Esophagus squamous epithelium (tissue), 5 donors: ENCODE data around the gene TCAP. TPM values are rescaled to one million over a fixed set of nuclear protein-coding genes. Genes with fewer than 3 reads are reported as not detected.

ENCODE experiments used
- DNase-seq: peaks from one replicate; lab custom pipeline; 2025; lab: John Stamatoyannopoulos, UW
- H3K27ac ChIP-seq, 4 donors: fragments of 200-600 bp; sonication (generic); one replicate each; pipeline ENCODE4 v1.5.1; 2016 to 2019; ENCODE audit warnings: mild to moderate bottlenecking in 1 of 4
- H3K27me3 ChIP-seq, 4 donors: fragments of 200-600 bp; sonication (generic); 1 replicate in 3 of 4; 2 replicates in 1 of 4; pipeline versions ENCODE4 v1.5.1 to v1.6.0; 2017 to 2021; ENCODE audit warnings: antibody characterized with exemption in 1 of 4
- H3K36me3 ChIP-seq, 3 donors: fragments of 200-600 bp; sonication (generic); one replicate each; pipeline ENCODE4 v1.5.1; 2016 to 2019
- H3K4me1 ChIP-seq, 3 donors: fragments of 200-600 bp; sonication (generic); one replicate each; pipeline ENCODE4 v1.5.1; 2017 to 2019
- H3K4me3 ChIP-seq, 4 donors: fragments of 200-600 bp; sonication (generic); 1 replicate in 3 of 4; 2 replicates in 1 of 4; pipeline ENCODE4 v1.5.1; 2016 to 2019; ENCODE audit warnings: mild to moderate bottlenecking in 2 of 4, moderate library complexity in 1 of 4
- H3K9me3 ChIP-seq, 3 donors: fragments of 200-600 bp; sonication (generic); one replicate each; pipeline ENCODE4 v1.5.1; 2016 to 2019
- CTCF ChIP-seq, 6 experiments: fragments of 450-650 bp in 4 of 6; fragments of 200-600 bp in 2 of 6; sonication (generic) in 2 of 6; IDR thresholded peaks; one replicate each; pipeline ENCODE4 v1.5.1; 2016 to 2019; ENCODE audit warnings: antibody characterized with exemption in 6 of 6, mild to moderate bottlenecking in 4 of 6, moderate library complexity in 4 of 6
- POLR2A ChIP-seq, 4 donors: fragments of 450-650 bp; IDR thresholded peaks; one replicate each; pipeline ENCODE4 v1.6.1; 2017; ENCODE audit warnings: antibody characterized with exemption in 4 of 4, mild to moderate bottlenecking in 4 of 4, moderate library complexity in 3 of 4
- WGBS, 2 donors: methylation state at CpG; one replicate each; pipeline ENCODE4 v1.1.5; 2018; 5-methylcytosine and 5-hydroxymethylcytosine counted together
- intact Hi-C: fragments of 100-400 bp; cut with DNase I; formaldehyde crosslinking; loops from one replicate; pipeline ENCODE4 v1.15.0; 2022
- total RNA-seq, 4 donors: library from RNA; depleted of rRNA; stranded (reverse); fragments of >200 nt; gene quantifications; one replicate each; pipeline ENCODE4 v1.1.0, GENCODE V29; 2016
- donor health status: DM: yes; HTN: yes; CAD: no.

Gene TCAP
- total RNA-seq, 4 donors from 2014 or later: 0.11 to 0.57 (median 0.29) TPM

- Histone ChIP-seq H3K4me1 (peaks cover 5 to 51% (median 7%) of the 10 kb centered on the region in 3 donors), H3K9me3 (no peaks in the 10 kb centered on the region), H3K4me3 (no peak overlapping the region), H3K27ac (peak overlapping the region in 1 of 4 donors; percentile 2), H3K36me3 (peaks cover 0 to 68% (median 5%) of the 10 kb centered on the region in 3 donors), H3K27me3 (no peaks in the 10 kb centered on the region)
- no peak for DNase-seq
- 91 to 94% methylated on average over 6 of the region's 9 CpGs for WGBS, 2 donors
- TF ChIP-seq POLR2A (IDR thresholded peaks at IDR 0.05): no peak
- TF ChIP-seq CTCF (IDR thresholded peaks at IDR 0.05): no peak
- intact Hi-C loops: no loop called here
These were observed 18.3 kb downstream of the TCAP start for GRCh38 chr17:39683295-39683939.

- 89% methylated on average over 10 to 11 of the region's 12 CpGs for WGBS, 2 donors
- intact Hi-C loops: no loop called here
These were observed 19.4 kb downstream of the TCAP start for GRCh38 chr17:39684369-39685192.

GRCh38 chr17:39687101-39687545, 22.0 kb downstream of the TCAP start:
- intact Hi-C loops: no loop called here
- Histone ChIP-seq H3K27me3 (no peaks in the 10 kb centered on the region), H3K4me3 (peak overlapping the region; percentile 58 to 86 (median 78)), H3K27ac (peak overlapping the region; percentile 86 to 96 (median 93)), H3K4me1 (peaks cover 10 to 43% (median 13%) of the 10 kb centered on the region in 3 donors), H3K36me3 (peaks cover 0 to 37% (median 5%) of the 10 kb centered on the region in 3 donors), H3K9me3 (no peaks in the 10 kb centered on the region)
- no peak for DNase-seq
- WGBS, 2 donors: 33 to 57% methylated on average over 6 of the region's 6 CpGs
- TF ChIP-seq CTCF (IDR thresholded peaks at IDR 0.05): no peak
- no peak for TF ChIP-seq POLR2A (IDR thresholded peaks at IDR 0.05)

More at GRCh38 chr17:39684369-39685192, 19.4 kb downstream of the TCAP start:
- Histone ChIP-seq H3K4me1 (peaks cover 10 to 52% (median 13%) of the 10 kb centered on the region in 3 donors), H3K4me3 (no peak overlapping the region), H3K9me3 (no peaks in the 10 kb centered on the region), H3K27ac (peak overlapping the region in 2 of 4 donors; percentile 34 to 60), H3K27me3 (no peaks in the 10 kb centered on the region), H3K36me3 (peaks cover 0 to 59% (median 5%) of the 10 kb centered on the region in 3 donors)
- DNase-seq: no peak
- TF ChIP-seq POLR2A (IDR thresholded peaks at IDR 0.05): no peak
- no peak for TF ChIP-seq CTCF (IDR thresholded peaks at IDR 0.05)

GRCh38 chr17:39687546-39688474, 22.7 kb downstream of the TCAP start, which contains the start of gene PGAP3:
PGAP3 (minus strand) TSS chr17:39688057; CDS start chr17:39688014, 43 bp downstream.
- no peaks in the 10 kb centered on the region for H3K27me3 ChIP-seq
- intact Hi-C loops: no loop called here
- TF ChIP-seq POLR2A (IDR thresholded peaks at IDR 0.05) (peak in 2 of 4 donors; percentile 37 to 65), CTCF (IDR thresholded peaks at IDR 0.05) (no peak)
- peaks cover 0 to 31% (median 5%) of the 10 kb centered on the region in 3 donors for H3K36me3 ChIP-seq
- peaks cover 10 to 43% (median 13%) of the 10 kb centered on the region in 3 donors for H3K4me1 ChIP-seq
- no peak for DNase-seq
- H3K27ac ChIP-seq: peak within 1 kb of the TSS; percentile 86 to 96 (median 93)
- H3K4me3 ChIP-seq: peak within 1 kb of the TSS; percentile 58 to 86 (median 78)
- WGBS, 2 donors: 2 to 3% methylated on average over 25 to 35 of the region's 45 CpGs
- no peaks in the 10 kb centered on the region for H3K9me3 ChIP-seq
